Fibroblast of skin of back (primary cell): ENCODE results near the gene PTPRE.

Experiments used
- DNase-seq: peaks from one replicate; pipeline ENCODE4 v3.0.0-alpha.2; 2013

The PTPRE gene

GRCh38 chr10:127984945-127985344, 78.0 kb downstream of the PTPRE start:
- no peak for DNase-seq

- peak; percentile 4 for DNase-seq
Observed at GRCh38 chr10:127986531-127987466, 79.9 kb downstream of the PTPRE start.

- no peak for DNase-seq
Observed at GRCh38 chr10:127987467-127988380, 80.8 kb downstream of the PTPRE start.

DNA sequence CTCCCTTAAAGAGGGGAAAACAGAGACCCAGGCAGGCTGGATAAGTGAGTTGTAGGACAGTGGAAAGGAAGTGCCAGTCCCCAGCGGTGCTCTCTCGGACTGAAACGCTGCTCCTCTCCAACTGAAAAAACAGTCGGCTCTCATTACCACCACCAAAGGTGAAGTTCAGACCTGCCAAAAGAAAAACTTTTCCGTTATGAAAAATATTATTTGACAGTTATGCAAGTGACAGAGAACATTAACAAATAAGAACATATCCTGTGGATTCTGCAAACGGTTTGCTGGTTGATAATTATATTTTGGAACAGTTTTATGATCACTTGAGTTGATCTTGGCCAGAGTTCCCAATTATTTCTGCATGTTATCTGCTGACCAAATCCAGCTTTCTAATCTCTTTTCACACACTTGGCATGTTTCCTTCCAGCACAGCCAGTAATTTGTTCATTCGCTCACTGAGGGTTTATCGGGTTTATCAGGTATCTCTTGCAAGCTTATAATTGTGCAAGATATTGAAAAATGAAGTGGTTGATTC, 82.6 kb downstream of the PTPRE start:
- DNase-seq = no peak

DNA sequence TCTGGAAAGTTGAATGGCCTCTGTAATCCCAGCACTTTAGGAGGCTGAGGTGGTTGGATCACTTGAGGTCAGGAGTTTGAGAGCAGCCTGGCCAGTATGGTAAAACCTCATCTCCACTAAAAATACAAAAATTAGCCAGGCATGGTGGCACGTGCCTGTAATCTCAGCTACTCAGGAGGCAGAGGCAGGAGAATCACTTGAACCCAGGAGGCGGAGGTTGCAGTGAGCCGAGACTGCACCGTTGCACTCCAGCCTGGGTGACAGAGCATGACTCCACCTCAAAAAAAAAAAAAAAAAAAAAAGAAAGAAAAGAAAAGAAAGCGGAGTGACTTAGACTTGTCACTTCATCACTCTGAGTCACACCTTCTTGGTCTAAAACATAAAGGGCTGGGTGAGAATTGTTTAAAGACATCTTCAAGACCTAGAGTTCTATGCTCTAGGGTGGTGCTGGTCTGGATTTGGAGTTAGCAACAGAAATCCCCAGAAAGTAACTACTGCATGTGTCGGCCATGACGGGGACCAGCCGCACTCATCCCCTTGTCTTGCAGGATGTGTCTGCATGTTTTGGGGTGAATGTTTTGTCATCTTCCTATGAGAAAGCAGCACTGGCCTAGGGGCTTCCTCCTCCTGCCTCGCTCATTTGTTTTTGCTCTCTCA, 83.4 kb downstream of the PTPRE start:
- peak; percentile 28 for DNase-seq

- peak; percentile 83 for DNase-seq
Observed at GRCh38 chr10:127990846-127991542, 84.1 kb downstream of the PTPRE start.

DNA sequence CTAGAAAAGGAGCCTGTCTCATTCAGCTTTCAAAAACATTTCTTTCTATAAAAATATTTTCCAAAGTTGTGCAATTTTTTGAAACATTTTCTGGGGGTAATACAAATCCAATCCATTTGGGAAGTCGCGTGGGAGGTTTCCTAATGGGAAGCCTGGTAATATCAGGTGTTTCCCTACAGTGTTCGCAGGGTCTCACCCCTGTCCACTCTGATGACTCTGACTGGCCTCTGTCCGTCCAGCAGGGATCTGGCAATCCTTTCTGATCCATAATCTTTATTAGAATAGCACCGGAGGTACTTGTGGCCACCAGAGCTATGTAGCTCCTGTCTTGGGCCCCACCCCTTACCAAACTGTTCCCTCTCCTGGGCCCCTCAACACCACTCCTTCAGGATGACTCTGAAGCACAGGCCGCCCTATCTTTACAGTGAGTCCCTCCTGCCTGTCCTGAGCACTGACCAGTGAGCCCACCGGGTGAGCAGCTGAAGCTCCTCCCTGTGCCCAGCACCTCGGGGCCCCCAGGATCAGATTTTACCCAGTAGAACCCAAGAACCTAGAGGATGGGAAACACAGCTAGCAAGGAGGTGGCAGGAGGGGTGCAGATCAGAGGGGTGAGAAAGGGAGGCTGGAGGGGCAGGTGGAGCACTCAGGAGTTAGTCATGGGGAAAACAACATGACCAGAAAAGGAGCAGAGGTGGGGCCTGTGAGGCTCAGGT, 84.8 kb downstream of the PTPRE start:
- no peak for DNase-seq

- no peak for DNase-seq
Observed at GRCh38 chr10:127992376-127992775, 85.5 kb downstream of the PTPRE start.

GRCh38 chr10:127993056-127993690, 86.3 kb downstream of the PTPRE start:
- DNase-seq = no peak

DNA sequence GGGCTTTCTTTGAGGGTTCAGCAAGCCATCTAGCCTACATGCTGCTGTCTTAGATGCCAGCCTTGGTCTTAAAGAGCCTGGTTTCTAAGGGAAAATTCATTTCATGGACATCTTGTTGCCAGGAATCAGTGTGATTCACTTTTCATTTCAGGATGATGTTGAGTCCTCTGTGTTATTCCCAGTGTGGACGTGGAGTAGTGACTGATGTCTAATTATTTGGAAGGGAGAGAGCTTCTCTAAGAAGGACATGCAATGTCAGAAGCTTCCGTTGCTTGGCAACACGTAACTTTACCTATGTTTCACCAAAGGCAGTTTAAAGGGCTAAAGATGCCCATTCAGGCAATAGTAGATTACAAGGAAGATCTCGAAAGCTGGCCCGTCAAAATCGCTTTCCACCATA, 89.0 kb downstream of the PTPRE start:
- no peak for DNase-seq

- DNase-seq = no peak
Observed at GRCh38 chr10:127996586-127996985, 89.7 kb downstream of the PTPRE start.

DNA sequence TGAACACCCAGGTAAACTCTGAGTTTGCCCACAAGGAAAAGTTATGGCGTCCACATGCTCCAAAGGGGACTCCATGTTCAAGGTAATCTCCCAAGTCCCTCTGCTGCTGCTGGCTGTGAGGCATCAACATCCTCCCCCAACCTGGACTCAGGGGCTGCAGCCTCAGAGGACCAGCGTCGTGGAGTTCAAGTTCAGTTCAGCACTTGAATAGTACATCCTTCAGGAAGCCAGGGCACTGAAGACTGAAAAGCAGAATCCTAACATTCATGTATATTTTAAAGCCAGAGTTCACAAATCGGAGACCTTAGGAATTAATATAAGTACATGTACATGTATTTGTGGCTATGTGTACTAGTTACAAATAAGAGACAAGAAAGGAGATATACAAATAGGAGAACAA, 90.4 kb downstream of the PTPRE start:
- no peak for DNase-seq

GRCh38 chr10:127997937-127998336, 91.0 kb downstream of the PTPRE start:
- peak; percentile 6 for DNase-seq

DNA sequence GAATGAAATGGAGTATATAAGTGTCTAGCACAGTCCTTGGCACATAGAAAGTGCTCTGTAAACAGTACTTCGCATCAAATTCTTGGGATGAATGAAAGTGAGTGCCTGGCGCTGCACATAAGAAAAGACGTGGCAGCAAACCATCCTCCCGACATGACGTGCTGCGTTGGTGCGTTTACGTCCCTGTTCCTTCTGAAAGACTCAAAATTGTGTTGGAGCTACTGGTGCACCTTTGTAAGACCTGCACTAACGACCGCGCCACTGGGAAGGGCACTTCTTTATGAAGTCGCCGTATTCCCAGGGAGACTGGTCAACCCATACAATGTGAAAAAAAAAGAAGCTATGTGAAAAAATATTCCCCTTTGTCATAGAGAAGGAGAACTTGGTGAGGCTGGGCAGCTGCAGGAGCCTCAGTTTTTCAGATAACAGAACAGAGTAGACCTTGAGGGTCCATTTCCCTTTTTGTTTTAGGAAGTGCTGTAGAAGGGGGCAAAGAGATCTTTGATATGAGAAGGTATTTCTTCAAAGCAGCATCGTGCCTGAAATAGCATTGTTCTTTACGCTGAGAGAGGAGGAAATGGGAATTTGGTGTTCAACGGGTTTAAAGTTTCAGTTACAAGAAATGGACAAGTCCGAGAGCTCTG, 91.7 kb downstream of the PTPRE start:
- DNase-seq = no peak

- DNase-seq = no peak
Observed at GRCh38 chr10:127999297-128000129, 92.6 kb downstream of the PTPRE start.

DNA sequence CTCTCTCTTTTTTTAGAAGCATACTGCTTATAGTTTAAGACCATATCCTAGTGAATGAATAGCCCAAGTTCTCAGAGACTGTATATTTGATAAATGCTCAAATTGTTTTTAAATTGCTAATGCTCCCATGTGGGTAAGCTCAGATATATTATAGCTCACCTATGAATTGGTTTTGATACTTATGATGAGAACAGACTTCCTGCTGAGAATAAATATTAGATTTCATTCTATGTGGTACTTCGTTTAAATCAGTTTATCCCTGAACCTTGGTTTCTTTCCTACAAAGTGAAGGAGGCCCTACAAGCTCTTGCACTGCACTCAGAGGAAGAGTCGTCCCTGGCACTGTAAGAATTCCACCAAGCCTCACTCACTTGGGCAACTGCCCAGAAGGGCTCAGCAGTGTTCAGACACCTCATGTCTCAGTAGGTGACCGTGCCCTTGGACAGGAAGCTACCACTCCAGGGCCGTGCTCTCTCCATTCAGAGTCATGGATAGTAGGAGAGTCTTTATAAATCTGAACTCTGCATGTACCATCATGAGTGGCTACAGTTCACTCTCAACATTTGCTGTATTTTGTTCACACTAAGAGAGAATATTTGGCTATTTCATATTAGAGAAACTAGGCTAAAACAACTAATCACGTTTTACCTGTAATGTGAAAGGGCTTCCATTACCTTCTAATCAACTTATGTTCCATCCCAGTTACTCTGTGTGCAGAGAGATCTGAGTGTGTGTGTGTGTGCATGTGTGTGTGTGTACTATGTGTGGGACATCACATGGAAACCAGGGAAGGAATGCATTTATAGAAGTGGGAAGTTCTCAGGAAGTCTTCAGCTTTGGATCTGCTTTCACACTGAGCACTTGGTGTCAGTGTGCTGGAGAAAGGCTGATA, 93.8 kb downstream of the PTPRE start:
- peak; percentile 13 for DNase-seq

DNA sequence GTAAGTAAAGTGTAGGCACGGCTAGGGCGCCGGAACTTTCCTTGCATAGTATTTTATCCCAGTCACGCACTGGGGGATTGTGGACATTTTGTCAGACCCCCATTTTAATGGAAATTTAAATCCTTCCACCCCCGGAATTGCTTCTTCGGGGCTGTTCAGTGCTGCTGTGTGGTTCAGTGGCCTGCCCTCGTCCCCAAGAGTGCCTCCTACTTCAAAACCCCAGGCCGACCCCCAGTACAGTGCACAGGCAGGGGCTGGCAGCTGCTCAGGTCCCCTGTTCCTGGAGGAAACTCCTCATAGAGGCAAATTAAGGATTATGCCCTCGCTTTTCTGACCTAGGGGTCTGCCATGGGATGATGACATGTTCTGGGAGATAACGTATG, 94.5 kb downstream of the PTPRE start:
- DNase-seq = no peak

- DNase-seq = no peak
Observed at GRCh38 chr10:128001849-128002248, 94.9 kb downstream of the PTPRE start.
